T-helper 2 cell (primary cell): ENCODE measurements around the gene CSPG4.
"Not testable (repeated sequence)": the region's sequence is repeated elsewhere in the genome, so short reads cannot be mapped to it uniquely, and the experiment has no call there.

Experiments
- DNase-seq, 5 experiments: peaks; one replicate each; pipeline versions ENCODE4 v3.0.0 to v3.0.0-alpha.2; 2012 to 2022

CSPG4 gene

DNA sequence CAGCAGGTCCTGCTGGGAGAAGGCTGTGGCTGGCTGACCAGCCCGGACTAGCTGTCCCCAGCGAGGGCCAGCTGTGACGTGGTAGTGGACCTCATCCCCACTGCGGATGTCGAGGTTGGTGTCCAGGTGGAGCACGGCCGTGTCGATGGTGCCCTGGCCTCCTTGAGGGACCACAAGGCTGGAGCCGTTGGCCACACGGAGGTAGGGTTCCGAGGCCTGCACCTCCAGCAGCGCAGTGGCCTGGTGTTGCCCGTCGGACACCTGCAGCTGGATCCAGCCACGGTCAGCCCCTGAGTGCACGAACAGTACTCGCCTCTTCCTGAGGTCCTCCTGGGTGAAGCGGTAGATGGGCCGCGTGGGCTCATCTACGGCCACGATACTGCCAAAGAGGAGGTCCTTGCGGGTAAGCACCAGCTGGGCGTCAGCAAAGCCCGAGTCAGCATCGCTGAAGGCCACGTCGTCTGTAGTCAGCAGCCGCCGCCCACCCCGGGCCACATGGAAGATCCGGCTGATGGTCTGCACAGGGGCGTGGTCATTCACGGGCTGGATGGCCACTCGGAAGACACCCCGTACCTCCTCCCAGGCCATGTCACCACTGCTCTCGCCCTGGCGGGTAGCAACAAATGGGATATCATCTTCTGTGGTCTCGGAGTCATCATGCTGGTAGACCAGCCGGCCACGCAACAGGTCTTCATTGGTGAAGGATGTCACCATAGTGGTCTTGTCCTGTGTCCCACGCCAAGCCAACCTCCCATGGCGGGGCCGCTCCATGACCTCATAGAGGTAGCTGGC lies 25.0 kb downstream of the CSPG4 start:
- DNase-seq = no peak

DNA sequence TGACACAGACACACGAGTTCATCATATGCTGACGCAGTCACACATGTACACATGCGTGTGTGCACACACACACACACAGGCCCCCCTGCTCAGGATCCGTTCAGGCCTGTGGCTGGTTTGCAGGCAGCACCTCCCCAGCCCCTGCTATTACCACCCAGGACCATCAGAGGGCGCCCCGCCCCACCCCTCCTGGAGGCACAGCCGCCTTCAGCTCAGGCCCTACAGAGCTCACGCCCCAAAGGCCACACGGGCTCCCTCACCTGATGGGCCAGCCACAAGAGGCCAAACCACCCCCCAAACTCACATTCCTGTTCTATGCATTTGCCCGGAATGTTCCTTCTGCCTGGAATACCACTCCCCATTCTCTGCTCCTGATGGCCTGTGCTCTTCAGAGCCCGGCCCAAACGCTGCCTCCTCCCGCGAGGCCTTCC lies 26.4 kb downstream of the CSPG4 start:
- peak; percentile 48 to 74 (median 63) for DNase-seq

DNA sequence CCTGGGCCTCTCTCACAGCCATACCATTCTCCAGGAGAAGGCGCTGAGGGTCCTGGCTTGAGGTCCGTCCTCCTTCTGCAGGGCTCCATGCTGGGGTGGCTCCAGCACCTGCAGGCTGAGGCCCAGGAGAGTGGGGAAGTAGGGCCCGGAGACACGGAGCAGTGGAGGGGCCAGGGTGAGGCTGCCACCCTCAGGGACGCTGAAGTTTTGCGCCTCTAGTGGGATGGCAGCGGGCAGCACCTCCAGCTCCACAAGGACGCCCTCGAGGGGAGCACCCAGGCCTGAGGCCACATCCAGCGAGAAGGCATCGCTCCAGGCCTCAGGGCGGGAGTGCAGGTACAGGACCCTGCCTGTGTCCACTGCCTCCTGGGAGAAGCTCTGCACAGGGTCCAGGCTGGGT lies 27.5 kb downstream of the CSPG4 start:
- no peak for DNase-seq

DNA sequence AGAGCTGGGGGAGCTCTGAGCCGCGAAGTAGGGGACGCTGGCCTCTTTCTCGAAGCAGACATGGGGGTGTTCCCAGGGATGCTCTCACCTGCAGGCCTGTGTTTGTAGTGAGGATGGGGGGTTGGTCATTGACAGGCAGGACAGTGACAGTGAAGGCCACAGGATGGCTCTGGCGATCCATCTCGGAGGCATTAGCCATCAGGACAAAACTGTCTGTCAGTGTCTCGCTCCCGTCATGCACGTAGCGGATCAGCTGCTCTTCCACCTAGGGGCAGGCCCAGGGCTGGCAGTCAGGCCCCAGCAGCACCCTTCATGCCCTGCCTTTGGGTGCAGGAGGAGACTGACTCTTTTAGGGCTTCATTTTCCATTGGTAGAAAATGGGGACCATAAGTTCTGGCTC lies 28.0 kb downstream of the CSPG4 start:
- DNase-seq = no peak

DNA sequence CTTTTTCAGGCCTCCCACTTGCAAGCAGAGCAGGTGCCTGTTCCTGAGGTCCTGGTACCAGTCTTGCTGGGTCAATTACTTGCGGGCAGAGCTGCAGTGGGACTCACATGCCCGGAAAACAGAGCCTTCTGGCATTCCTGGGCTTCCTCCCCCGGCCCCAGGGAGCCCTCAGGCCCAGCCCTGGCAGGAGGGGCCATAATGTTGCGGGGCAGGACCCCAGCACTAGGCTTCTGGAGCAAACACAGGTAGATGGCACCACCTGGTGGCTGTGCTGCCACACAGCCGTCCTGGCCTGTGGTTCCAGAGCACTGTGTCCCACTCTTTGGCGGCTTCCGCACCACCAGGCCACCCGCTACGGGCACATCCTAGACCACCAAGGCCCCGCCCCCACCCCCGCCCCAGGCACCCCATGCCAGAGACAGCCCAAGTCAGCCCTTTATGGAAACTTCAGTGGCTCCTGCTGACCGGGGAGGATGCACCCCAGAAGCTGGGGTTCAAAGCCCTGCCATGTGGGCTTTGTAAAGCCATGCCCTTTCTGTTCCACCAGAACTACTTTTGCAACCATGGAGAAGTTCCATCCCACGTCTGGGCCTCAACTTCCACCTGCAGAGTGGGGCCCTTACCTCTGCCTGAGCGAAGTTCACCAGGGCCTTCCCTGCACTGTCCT lies 28.9 kb downstream of the CSPG4 start:
- peak in 4 of 5 experiments; percentile 43 to 63 (median 52) for DNase-seq

DNA sequence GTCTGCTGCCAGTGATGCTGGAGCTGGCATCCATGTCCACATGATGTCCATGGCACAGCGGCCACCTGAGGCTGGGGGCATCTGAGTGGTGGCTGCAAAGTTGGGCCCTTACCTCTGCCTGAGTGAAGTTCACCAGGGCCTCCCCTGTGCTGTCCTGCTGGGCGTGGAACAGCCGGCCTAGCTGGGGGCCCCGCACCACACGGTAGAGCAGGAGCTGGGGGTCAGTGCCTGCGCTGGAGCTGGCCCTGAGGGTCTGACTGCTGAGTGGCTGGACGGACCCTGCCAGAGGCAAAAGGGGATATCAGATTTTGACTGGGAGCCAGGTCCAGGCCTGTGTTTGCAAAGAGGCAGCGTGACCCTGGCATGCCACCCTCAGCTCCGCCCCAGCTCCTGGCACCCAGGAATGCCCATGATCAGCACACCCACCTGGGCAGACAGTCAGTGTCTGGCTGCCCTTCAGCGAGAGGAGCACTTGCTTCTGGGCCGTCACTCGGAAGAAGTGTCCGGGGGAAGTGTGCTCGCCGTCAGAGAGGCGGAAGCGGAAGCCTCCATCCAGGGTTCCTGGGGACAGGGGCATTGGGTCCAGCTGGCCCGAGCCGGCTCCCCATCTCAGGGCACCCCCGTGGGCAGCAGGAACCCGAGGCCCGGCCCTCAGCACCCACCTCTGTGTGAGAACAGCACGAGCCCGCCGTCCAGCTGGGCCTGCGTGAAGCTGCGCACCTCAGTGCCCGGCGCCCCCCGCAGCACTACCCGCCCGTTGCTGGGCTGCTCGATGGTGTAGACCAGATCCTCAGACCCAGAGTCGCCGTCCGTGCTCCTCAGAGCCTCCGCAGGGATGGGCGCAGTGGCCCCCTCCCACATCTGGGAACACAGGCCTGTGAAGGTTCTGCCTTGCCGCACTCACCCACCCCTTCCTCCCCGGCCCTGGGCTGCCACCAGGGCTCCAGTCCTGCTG lies 30.2 kb downstream of the CSPG4 start:
- DNase-seq = no peak

DNA sequence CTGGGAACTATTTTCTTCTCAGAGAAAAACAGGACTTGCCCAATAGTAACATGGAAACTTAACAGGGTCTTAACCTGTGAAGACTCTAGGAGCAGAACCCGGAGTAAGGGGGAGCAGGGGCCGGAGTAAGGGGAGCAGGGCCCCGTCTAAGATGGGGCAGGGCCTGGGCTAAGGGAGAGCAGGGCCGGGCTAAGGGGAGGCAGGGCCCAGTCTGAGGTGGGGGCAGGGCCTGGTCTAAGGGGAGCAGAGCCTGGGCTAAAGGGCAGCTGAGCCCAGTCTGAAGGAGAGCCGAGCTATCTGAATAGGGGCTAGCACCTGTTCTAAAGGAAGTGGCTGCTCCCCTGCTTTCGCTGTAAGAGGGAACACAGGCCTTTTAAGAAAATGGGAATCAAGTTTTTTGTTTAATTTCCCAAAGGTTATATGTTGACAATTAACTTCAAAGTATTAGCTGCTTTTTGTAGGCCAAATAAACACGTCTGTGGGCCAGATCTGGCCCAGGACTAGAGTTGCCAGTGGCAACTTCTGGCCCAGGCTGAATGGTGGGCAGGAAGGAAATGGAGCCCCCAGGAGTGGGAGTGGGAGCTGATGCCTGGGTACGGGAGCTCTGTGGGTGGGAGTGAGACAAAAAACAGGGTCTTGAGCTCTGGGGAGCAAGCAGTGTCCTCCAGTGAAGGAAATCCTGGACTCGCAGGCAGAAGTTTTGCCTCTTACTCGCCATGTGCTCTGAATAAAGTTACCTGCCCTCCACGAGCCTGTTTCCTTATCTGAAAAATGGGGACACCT lies 32.5 kb downstream of the CSPG4 start:
- no peak for DNase-seq

DNA sequence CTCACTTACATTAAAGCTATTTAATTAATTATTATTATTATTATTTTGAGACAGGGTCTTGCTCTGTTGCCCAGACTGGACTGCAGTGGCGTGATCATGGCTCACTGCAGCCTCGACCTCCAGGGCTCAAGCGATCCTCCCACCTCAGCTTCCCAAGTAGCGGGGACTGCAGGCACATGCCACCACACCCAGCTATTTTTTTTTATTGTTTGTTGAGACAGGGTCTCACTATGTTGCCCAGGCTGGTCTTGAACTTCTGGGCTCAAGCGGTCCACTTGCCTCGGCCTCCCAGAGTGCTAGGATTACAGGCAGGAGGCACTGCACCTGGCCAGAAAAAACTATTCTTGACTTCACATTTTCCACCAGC lies 34.3 kb downstream of the CSPG4 start:
- not testable (repeated sequence) for DNase-seq

DNA sequence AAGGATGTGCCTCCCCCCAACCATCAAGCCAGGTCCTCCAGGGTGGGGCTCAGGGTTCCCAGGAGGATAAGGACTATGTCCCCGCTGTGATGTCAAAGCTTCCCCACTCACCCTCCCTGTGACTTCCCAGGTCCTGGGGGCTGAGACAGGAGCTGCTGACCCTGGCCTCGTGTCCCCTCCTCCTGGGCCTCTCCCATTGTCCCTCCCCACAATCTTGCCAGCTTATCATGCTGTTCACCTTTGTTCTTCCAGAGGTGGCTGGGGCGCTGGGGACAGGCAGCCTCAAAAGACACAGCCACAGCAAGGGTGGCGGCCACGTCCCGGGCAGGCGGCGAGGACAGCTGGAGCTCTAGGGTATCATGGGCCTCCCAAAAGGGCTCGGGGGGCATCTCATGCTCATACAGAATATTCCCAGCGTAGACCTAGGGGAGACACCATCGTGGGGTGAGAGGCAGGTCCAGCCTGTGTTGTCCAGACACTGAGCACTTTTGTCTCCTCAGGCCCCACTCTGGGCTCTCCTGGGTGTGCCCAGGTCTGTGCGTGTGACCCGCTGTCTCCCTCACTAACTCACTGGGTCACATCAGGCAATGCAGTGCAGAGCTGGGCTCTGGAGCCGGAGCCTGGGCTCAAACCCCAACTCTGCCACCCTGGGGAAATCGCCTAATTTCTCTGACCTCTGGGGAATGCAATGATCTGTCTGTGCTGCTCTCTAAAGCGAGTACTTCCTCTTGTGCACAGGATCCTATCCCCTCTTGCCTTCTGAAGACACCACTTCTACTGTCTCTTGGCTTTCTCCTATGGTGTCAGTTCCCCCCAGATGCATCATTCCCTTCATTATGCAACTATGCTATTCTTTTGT lies 35.0 kb downstream of the CSPG4 start:
- DNase-seq = no peak

DNA sequence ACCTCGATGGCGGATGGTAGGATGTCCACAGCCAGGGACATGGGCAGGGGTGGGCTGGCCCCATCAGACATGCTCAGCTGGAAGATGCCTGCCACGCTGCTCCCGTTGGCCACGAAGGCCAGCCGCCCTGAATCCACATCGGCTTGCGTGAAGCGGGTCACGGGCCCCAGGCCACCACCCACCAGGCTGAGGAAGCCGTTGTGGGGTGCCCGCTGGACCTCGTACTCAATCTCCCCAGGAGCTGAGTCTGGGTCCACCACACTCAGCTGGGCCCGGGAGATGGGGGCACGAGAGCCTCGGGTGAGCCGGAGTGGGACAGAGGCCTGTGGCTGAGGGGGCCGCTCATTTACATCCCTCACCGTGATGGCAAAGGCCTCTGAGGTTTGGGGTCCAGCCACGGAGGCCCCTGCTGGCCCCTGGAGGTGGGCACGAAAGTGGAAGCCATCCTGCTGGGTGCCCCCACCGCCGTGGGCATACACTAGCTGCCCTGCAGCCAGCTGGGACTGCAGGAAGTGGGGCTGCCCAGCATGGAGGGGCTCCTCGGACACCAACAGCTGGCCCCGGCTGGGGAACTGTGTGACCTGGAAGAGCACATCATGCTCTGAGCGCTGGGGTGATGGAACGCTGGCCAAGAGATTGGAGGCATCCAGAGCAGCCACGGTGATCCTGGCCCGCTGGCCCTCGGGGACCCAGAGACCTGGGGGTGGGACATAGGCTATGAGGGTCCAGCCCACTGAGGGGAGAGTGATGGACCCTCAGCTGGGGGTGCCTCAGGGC lies 35.8 kb downstream of the CSPG4 start:
- DNase-seq = no peak

DNA sequence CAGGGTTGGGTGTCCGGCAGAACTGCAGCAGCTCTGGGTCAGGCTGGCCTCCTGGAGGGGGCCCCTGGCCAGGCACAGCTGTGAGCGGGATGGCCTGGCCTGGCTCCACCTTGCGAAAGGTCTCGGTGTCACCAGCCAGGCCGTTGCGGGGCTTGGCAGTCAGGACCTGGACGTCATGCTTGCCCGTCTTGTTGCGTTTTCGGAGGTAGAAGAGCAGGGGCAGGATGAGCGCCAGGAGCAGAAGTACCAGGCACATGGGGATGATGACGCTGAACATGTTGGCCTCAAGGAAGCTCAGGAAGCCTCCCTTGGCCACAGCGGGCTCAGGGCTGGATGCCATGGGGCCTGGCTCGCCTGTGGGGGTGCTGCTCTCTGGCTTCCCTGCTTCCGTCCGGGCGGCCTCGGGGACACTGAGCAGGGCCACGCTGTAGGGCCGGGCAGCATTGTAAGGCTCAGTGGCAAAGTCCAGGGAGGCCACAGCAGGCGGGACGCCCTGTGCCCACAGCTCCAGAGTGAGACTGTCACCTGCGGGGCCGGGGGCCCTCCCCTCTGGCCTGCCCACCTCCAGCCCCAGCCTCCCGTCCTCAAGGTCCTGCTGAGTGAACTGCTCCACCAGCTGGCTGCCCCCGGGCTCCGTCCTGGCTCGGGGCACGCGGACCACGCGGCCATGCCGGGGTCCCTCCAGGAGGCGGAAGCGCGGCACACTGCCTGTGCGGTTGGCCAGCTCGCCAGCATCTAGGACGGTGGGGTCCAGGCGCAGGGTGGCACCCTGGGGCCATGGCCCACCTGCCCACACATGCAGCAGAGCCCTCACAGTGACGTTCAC lies 36.9 kb downstream of the CSPG4 start:
- no peak for DNase-seq

DNA sequence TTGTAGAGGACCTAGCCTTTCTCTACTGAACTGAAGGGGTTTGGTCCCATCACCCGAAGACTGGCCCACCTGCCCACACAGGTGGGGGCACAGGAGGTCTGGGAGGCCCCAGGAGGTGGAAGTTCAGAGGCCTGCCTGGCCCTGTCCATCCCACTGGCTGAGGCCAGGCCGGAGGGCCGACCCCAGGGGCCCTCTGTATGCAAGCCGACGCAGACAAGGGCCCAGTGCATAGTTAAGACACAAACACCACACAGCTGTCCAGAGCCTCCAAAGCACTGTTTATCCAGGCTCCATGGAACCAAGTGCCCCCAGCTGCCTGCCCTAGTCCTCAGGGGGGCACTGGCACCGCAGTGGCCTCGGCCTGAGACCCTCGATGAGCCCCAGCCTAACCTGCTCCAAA lies 38.3 kb downstream of the CSPG4 start:
- DNase-seq = no peak

DNA sequence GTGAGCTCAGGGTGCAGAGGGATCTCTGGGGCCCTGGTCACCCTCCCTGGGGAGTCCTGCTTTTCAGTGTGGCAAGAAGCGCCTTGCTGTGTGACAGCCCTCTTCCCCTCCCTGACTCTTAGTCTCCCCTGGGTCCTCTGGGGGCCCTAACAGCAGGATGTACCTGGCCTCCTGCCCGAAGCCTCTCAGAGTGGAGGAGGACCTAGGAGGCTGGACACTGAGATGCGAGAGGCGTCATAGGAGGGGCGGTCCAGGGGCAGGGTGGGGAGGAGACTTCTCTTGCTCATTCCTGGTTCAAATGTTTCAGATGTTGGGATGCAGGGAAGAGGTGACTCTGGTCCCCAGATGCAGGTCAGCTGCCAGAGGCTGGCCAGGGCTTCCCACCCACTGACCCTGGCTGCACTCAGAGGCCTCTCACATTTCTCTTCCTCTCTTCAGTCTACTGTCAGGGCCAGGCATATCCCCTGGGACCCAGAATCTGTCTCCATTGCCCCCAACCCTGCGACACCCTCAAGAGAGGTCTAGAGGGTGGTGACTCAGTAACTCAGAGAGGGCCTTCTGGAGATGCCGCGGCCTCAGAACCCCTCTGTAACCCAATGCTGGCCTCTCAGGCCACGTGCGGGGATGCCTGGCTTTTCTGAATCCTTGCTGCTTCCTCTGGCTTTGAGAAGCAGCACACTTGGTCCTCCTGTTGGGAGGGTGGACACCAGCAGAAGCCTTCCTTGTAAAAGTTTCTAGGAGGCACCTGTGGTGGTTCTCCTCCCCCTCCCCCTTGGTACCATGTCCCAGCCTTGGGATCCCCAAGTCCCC lies 39.0 kb downstream of the CSPG4 start:
- no peak for DNase-seq

DNA sequence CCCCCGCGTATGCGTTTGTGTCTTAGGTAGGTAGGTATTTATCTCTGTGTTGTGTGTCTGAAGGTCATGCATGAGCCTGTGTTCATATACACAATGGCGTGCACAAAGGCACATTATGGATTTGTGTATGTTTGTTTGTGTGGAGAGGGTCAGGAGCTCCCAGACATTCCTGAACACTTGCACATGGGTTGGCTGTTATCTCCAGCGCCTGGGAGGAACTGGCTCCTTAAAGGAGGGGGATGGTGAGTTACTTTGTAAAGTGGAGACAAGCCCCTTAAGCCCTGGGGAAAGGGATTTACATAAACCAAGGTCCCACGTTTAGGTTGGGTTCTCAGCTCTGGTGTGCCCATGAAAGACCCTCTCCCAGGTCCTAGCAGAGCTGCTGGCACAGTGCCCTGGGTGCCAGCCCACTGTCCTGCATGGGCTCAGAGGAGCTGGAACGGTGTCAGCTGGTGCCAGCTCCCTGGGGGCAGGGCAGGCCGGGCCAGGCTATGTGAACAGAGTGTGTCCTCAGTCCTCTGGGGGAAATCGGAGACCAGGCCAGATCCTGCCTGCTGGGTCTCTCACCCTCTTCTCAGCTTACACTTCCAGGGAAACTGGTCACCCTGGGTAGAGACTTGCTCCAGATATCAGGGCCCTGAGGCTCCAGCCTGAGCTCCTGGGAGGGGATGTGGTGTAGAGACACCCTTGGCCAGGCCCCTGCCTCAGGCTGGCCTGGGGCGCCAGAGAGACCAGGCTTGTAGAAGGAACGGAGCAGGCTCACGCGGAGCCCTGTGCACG lies 39.8 kb downstream of the CSPG4 start:
- no peak for DNase-seq

DNA sequence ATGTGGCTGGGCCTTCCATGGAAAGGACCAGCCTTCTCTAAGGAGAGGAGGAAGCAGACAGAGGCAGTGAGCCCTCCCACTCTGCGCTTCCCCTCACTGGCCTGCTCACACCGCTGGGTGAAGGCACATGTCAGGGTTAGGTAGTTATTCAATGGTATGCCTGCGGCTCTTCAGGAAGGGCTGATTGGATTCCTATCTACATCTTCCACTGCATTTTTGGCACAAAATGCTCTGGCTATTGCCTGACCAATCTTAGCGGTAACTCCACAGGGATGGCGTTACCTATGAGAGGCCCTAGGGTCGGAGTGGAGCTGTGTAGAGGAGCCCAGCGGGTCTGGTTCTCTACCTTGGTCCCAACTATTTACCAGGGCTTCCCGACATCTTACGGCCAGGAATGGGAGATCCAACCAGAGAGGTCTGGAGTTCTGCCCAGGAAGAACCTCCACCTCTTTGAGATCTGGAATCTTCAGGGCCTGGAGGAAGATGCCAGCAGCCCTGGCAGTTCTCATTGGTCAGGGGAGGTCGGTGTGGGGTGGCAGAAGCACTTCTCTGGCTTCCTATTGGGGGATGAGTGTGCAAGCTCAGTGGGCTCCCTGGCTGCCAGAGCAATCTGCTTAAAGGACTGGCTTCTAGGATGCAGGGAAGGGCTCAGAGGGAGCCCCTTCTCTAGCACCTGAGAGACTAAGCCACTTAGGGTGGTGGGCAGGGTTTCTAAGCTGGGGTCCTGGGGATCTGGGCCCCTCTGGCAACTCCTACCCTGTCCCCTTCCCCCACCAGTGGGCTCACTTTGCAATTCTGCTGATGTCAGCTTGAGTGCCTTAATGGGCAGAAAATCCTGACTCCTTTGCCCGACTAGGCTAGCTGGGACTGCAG lies 40.7 kb downstream of the CSPG4 start:
- DNase-seq = no peak

DNA sequence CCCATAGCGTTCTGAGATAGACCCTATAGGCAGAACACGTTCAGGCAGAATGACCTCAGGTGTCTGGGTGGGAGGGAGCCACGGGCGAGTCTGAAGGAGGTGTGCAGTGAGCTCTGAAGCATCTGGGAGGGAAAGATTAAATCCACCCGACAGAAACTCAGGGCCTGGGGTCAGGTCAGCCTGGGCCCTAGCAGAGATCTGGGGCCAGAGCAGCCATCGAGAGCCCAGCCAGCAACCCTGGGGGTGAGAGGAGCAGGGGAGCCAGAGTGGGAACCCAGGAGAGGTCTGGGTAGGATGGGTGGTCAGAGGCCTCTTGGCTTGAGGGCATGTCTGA lies 42.8 kb downstream of the CSPG4 start:
- no peak for DNase-seq
